WTC11 (cell line): ENCODE measurements around the gene PHAX. TPM values are rescaled to one million over a fixed set of nuclear protein-coding genes. Genes with fewer than 3 reads are reported as not detected.

ENCODE experiments used
- ATAC-seq: fragments of 200-7000 bp; cut with Tn5 transposase; 2 replicates; pipeline ENCODE4 v1.10.0; 2021; ENCODE audit warnings: mild to moderate bottlenecking, moderate library complexity
- CTCF ChIA-PET: fragments of 300-600 bp; sonication (Branson Sonifier 250); formaldehyde crosslinking; loops from one replicate; lab custom pipeline; 2021; ENCODE audit warnings: antibody characterized with exemption; lab: Charles Lee
- POLR2A ChIA-PET: fragments of 350-600 bp; sonication (Branson Sonifier 250); formaldehyde crosslinking; loops from one replicate; lab custom pipeline; 2021; ENCODE audit warnings: antibody characterized with exemption; lab: Charles Lee
- DNase-seq: peaks from one replicate; pipeline ENCODE4 v3.0.0; 2021; ENCODE audit warnings: low spot score
- H3K27ac Mint-ChIP-seq: 2 replicates; pipeline ENCODE4 v1.8.0; 2021; ENCODE audit warnings: mixed read lengths
- H3K27me3 Mint-ChIP-seq: 2 replicates; pipeline ENCODE4 v1.8.0; 2021; ENCODE audit warnings: low read depth, mild to moderate bottlenecking, moderate library complexity, mixed read lengths
- H3K36me3 Mint-ChIP-seq: 2 replicates; pipeline ENCODE4 v1.8.0; 2021; ENCODE audit warnings: mixed read lengths
- H3K4me1 Mint-ChIP-seq: 2 replicates; pipeline ENCODE4 v1.8.0; 2022; ENCODE audit warnings: mixed read lengths
- H3K4me3 Mint-ChIP-seq: 2 replicates; pipeline ENCODE4 v1.8.0; 2021; ENCODE audit warnings: mild to moderate bottlenecking, moderate library complexity, mixed read lengths
- H3K9me3 Mint-ChIP-seq: 2 replicates; pipeline ENCODE4 v1.8.0; 2021; ENCODE audit warnings: mixed read lengths
- CREM ChIP-seq: sonication (generic); formaldehyde crosslinking; IDR thresholded peaks from 2 replicates; pipeline ENCODE4 v1.8.1; 2022; ENCODE audit warnings: mild to moderate bottlenecking, missing genetic modification reagents, moderate library complexity
- CTCF ChIP-seq: fragments of 200-600 bp; IDR thresholded peaks from 2 replicates; pipeline ENCODE4 v1.8.0; 2022; ENCODE audit warnings: antibody characterized with exemption
- FOXK1 ChIP-seq: sonication (generic); formaldehyde crosslinking; IDR thresholded peaks from 2 replicates; pipeline ENCODE4 v1.8.0; 2022; ENCODE audit warnings: mild to moderate bottlenecking, moderate library complexity, missing genetic modification reagents
- GTF2I ChIP-seq: fragments of 250-450 bp; sonication (Bioruptor Pico); conservative IDR thresholded peaks from 2 replicates; pipeline ENCODE4 v1.4.0; 2021; ENCODE audit warnings: mild to moderate bottlenecking
- KAT7 ChIP-seq: sonication (generic); formaldehyde crosslinking; IDR thresholded peaks from 2 replicates; pipeline ENCODE4 v1.8.1; 2023; ENCODE audit warnings: missing genetic modification reagents, mild to moderate bottlenecking, borderline replicate concordance
- MXD4 ChIP-seq: fragments of 250-450 bp; sonication (Bioruptor Pico); IDR thresholded peaks from 2 replicates; pipeline ENCODE4 v1.8.0; 2021; ENCODE audit warnings: mild to moderate bottlenecking, moderate library complexity, borderline replicate concordance
- NFATC4 ChIP-seq: fragments of 250-450 bp; sonication (Bioruptor Pico); IDR thresholded peaks from 2 replicates; pipeline ENCODE4 v1.9.0; 2021; ENCODE audit warnings: mild to moderate bottlenecking
- SP1 ChIP-seq: sonication (generic); formaldehyde crosslinking; conservative IDR thresholded peaks from 2 replicates; pipeline ENCODE4 v1.8.1; 2022; ENCODE audit warnings: missing genetic modification reagents
- USF2 ChIP-seq: sonication (generic); formaldehyde crosslinking; IDR thresholded peaks from 2 replicates; pipeline ENCODE4 v1.8.1; 2023; ENCODE audit warnings: mild to moderate bottlenecking, missing genetic modification reagents, moderate library complexity
- ZBTB21 ChIP-seq: sonication (generic); formaldehyde crosslinking; IDR thresholded peaks from 2 replicates; pipeline ENCODE4 v1.8.1; 2023; ENCODE audit warnings: mild to moderate bottlenecking, missing genetic modification reagents, borderline replicate concordance
- ZBTB43 ChIP-seq: sonication (generic); formaldehyde crosslinking; IDR thresholded peaks from 2 replicates; pipeline ENCODE4 v1.8.1; 2023; ENCODE audit warnings: mild to moderate bottlenecking, missing genetic modification reagents
- ZNF138 ChIP-seq: sonication (generic); formaldehyde crosslinking; conservative IDR thresholded peaks from 2 replicates; pipeline ENCODE4 v1.8.1; 2022; ENCODE audit warnings: mild to moderate bottlenecking, moderate library complexity, missing genetic modification reagents
- ZNF219 ChIP-seq: sonication (generic); formaldehyde crosslinking; IDR thresholded peaks from 2 replicates; pipeline ENCODE4 v1.8.0; 2023; ENCODE audit warnings: missing genetic modification reagents, mild to moderate bottlenecking, borderline replicate concordance
- ZNF232 ChIP-seq: sonication (generic); formaldehyde crosslinking; IDR thresholded peaks from 2 replicates; pipeline ENCODE4 v1.8.0; 2022; ENCODE audit warnings: mild to moderate bottlenecking, missing genetic modification reagents
- ZNF281 ChIP-seq: sonication (generic); formaldehyde crosslinking; IDR thresholded peaks from 2 replicates; pipeline ENCODE4 v1.8.0; 2023; ENCODE audit warnings: mild to moderate bottlenecking, missing genetic modification reagents
- ZNF317 ChIP-seq: sonication (generic); formaldehyde crosslinking; IDR thresholded peaks from 2 replicates; pipeline ENCODE4 v1.8.1; 2023; ENCODE audit warnings: low read depth, mild to moderate bottlenecking, moderate library complexity, missing genetic modification reagents, borderline replicate concordance
- ZNF396 ChIP-seq: fragments of 250-450 bp; sonication (Bioruptor Pico); IDR thresholded peaks from 2 replicates; pipeline ENCODE4 v1.8.0; 2021; ENCODE audit warnings: mild to moderate bottlenecking, moderate library complexity, borderline replicate concordance
- total RNA-seq: library from RNA; stranded (reverse); gene quantifications from 3 replicates; pipeline ENCODE4 v1.2.3, GENCODE V29; 2021
- TF ChIP-seq, protein P1 (sequence below): sonication (generic); formaldehyde crosslinking; IDR thresholded peaks from 2 replicates; pipeline ENCODE4 v1.8.0; 2022; ENCODE audit warnings: mild to moderate bottlenecking, missing genetic modification reagents
- TF ChIP-seq, protein P2 (sequence below): sonication (generic); formaldehyde crosslinking; IDR thresholded peaks from 2 replicates; pipeline ENCODE4 v1.8.1; 2023; ENCODE audit warnings: mild to moderate bottlenecking, moderate library complexity, missing genetic modification reagents
- TF ChIP-seq, protein P3 (sequence below): sonication (generic); formaldehyde crosslinking; IDR thresholded peaks from 2 replicates; pipeline ENCODE4 v1.8.0; 2022; ENCODE audit warnings: mild to moderate bottlenecking, missing genetic modification reagents

PHAX gene
- total RNA-seq, 1 experiment from 2014 or later, result 58.2 TPM

DNA sequence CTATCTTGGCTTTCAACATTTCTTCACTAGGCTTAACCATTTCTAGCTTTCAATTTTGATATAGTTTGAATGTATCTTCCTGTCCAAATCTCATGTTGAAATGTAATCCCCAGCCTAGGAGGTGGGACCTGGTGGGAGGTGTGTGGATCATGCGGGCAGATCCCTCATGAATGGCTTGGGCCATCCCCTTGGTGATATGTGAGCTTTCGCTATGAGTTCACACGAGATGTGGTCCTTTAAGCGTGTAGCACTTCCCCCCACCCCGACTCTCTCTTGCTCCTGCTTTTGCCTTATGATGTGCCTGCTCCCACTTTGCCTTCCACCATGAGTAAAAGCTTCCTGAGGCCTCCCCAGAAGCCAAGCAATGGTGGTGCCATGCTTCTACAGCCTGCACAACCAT, 40.6 kb downstream of the PHAX start:
- Mint-ChIP-seq H3K27me3 (no peaks in the 10 kb centered on the region), H3K9me3 (peaks cover 13% of the 10 kb centered on the region), H3K27ac (no peak overlapping the region), H3K4me1 (no peaks in the 10 kb centered on the region), H3K36me3 (peaks cover 15% of the 10 kb centered on the region), H3K4me3 (no peak overlapping the region)
- DNase-seq (no peak), ATAC-seq (no peak)
- TF ChIP-seq GTF2I (no peak), ZBTB21 (CRISPR knock-in tag) (no peak)
- ChIA-PET CTCF (no interaction called here), POLR2A (interaction anchor here (1.1 kb wide), 1 partner anchor 137 kb away, joined by 3 read pairs; no protein-coding TSS in a partner anchor)

GRCh38 chr5:126645132-126645531, 44.4 kb downstream of the PHAX start:
- H3K4me1 Mint-ChIP-seq, result peaks cover 3% of the 10 kb centered on the region
- DNase-seq (no peak), ATAC-seq (no peak)
- CTCF ChIA-PET, result no interaction called here
- TF ChIP-seq ZNF317 (peak; percentile 90), USF2 (CRISPR knock-in tag) (no peak), NFATC4 (CRISPR knock-in tag) (no peak), ZNF138 (CRISPR knock-in tag) (no peak), ZNF281 (CRISPR knock-in tag) (no peak), FOXK1 (no peak), ZNF232 (CRISPR knock-in tag) (no peak)
- TF ChIP-seq, protein P1, sequence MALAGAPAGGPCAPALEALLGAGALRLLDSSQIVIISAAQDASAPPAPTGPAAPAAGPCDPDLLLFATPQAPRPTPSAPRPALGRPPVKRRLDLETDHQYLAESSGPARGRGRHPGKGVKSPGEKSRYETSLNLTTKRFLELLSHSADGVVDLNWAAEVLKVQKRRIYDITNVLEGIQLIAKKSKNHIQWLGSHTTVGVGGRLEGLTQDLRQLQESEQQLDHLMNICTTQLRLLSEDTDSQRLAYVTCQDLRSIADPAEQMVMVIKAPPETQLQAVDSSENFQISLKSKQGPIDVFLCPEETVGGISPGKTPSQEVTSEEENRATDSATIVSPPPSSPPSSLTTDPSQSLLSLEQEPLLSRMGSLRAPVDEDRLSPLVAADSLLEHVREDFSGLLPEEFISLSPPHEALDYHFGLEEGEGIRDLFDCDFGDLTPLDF, result no peak
- TF ChIP-seq, protein P2, sequence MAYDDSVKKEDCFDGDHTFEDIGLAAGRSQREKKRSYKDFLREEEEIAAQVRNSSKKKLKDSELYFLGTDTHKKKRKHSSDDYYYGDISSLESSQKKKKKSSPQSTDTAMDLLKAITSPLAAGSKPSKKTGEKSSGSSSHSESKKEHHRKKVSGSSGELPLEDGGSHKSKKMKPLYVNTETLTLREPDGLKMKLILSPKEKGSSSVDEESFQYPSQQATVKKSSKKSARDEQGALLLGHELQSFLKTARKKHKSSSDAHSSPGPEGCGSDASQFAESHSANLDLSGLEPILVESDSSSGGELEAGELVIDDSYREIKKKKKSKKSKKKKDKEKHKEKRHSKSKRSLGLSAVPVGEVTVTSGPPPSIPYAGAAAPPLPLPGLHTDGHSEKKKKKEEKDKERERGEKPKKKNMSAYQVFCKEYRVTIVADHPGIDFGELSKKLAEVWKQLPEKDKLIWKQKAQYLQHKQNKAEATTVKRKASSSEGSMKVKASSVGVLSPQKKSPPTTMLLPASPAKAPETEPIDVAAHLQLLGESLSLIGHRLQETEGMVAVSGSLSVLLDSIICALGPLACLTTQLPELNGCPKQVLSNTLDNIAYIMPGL, result no peak
- peaks cover 16% of the 10 kb centered on the region for H3K9me3 Mint-ChIP-seq
- no peak overlapping the region for H3K4me3 Mint-ChIP-seq
- H3K36me3 Mint-ChIP-seq, result peaks cover 15% of the 10 kb centered on the region
- H3K27ac Mint-ChIP-seq, result no peak overlapping the region
- H3K27me3 Mint-ChIP-seq, result no peaks in the 10 kb centered on the region
- POLR2A ChIA-PET, result no interaction called here

DNA sequence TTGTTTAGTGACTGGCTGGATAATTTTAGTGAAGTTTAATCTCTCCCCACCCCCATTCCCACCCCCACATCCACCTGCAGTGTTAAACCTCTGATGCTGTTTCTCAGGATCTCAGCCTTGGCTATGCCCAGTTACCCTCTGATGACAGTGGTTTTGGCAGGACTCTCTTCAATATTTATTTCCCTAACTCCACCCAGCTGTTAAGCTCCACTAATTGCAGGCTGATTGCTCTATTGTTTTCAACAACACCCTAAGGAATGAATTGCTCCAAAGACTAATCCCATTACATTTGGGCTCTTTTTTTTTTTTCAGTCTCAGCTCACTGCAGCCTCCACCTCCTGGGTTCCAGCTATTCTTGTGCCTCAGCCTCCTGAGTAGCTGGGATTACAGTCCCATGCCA, 46.3 kb downstream of the PHAX start:
- ChIA-PET CTCF (interaction anchor here (1.0 kb wide), 1 partner anchor 133 kb away, joined by 3 read pairs; no protein-coding TSS in a partner anchor), POLR2A (no interaction called here)
- Mint-ChIP-seq H3K4me1 (peaks cover 3% of the 10 kb centered on the region), H3K36me3 (peaks cover 15% of the 10 kb centered on the region), H3K4me3 (no peak overlapping the region), H3K27ac (no peak overlapping the region), H3K9me3 (peaks cover 16% of the 10 kb centered on the region), H3K27me3 (no peaks in the 10 kb centered on the region)
- ATAC-seq, result no peak
- no peak for DNase-seq
- TF ChIP-seq CREM (CRISPR knock-in tag) (no peak), MXD4 (no peak), ZBTB43 (CRISPR knock-in tag) (no peak), ZBTB21 (CRISPR knock-in tag) (no peak), CTCF (no peak), KAT7 (CRISPR knock-in tag) (no peak), ZNF219 (CRISPR knock-in tag) (no peak), SP1 (CRISPR knock-in tag) (no peak), ZNF396 (no peak)
- TF ChIP-seq, protein P3, sequence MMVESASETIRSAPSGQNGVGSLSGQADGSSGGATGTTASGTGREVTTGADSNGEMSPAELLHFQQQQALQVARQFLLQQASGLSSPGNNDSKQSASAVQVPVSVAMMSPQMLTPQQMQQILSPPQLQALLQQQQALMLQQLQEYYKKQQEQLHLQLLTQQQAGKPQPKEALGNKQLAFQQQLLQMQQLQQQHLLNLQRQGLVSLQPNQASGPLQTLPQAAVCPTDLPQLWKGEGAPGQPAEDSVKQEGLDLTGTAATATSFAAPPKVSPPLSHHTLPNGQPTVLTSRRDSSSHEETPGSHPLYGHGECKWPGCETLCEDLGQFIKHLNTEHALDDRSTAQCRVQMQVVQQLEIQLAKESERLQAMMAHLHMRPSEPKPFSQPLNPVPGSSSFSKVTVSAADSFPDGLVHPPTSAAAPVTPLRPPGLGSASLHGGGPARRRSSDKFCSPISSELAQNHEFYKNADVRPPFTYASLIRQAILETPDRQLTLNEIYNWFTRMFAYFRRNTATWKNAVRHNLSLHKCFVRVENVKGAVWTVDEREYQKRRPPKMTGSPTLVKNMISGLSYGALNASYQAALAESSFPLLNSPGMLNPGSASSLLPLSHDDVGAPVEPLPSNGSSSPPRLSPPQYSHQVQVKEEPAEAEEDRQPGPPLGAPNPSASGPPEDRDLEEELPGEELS (CRISPR knock-in tag), result no peak
